Panc1 (cell line): ENCODE measurements around the gene SRSF10.

Experiments used
- CTCF ChIP-seq: fragments of 450-650 bp; IDR thresholded peaks from 2 replicates; pipeline ENCODE4 v1.5.1; 2017; ENCODE audit warnings: mild to moderate bottlenecking
- POLR2AphosphoS5 ChIP-seq: IDR thresholded peaks from 2 replicates; pipeline ENCODE4 v1.6.1; 2012; ENCODE audit warnings: mild to moderate bottlenecking, low read depth, low read length, moderate library complexity
- REST ChIP-seq, 2 experiments: IDR thresholded peaks; 2 replicates each; pipeline ENCODE4 v1.6.1; 2011 to 2012; ENCODE audit warnings: low read depth in 2 of 2, control low read depth in 1 of 2, low read length in 1 of 2, mild to moderate bottlenecking in 1 of 2, moderate library complexity in 1 of 2; ENCODE audit not compliant: insufficient read depth in 1 of 2
- SIN3A ChIP-seq: IDR thresholded peaks from 2 replicates; pipeline ENCODE4 v1.6.1; 2012; ENCODE audit warnings: low read depth, mild to moderate bottlenecking, low read length, moderate library complexity, borderline replicate concordance; ENCODE audit not compliant: insufficient read depth

- TF ChIP-seq CTCF (no peak), SIN3A (no peak), POLR2AphosphoS5 (no peak), REST (IDR thresholded peaks at IDR 0.05; ENCODE audit: insufficient read depth in 1 of 2, low read depth in 2 of 2, low read length in 1 of 2) (no peak)
Observed at GRCh38 chr1:23957096-23957495, 23.0 kb downstream of the SRSF10 start.
